NT2/D1 (cell line): Measurements from ENCODE around the gene TUT4.
"Not testable (repeated sequence)": the region's sequence is repeated elsewhere in the genome, so short reads cannot be mapped to it uniquely, and the experiment has no call there.

Experiments
- DNase-seq: peaks from one replicate; pipeline ENCODE4 v3.0.0-alpha.2; 2011; ENCODE audit warnings: low read depth, low spot score
- H3K27me3 ChIP-seq: 2 replicates; pipeline ENCODE4 v1.6.0; 2011; ENCODE audit warnings: mild to moderate bottlenecking; ENCODE audit not compliant: insufficient read length, insufficient read depth
- H3K36me3 ChIP-seq: 2 replicates; pipeline ENCODE4 v1.6.1; 2011; ENCODE audit warnings: mild to moderate bottlenecking, low read length, mixed read lengths; ENCODE audit not compliant: insufficient read depth, insufficient read length
- H3K4me1 ChIP-seq: 2 replicates; pipeline ENCODE4 v1.5.1; 2011; ENCODE audit not compliant: insufficient read depth, insufficient read length
- H3K4me3 ChIP-seq: 2 replicates; pipeline ENCODE4 v1.5.1; 2011; ENCODE audit warnings: low read depth; ENCODE audit not compliant: insufficient read length
- H3K9ac ChIP-seq: 2 replicates; pipeline ENCODE4 v1.6.0; 2011; ENCODE audit warnings: low read depth; ENCODE audit not compliant: insufficient read length
- H3K9me3 ChIP-seq: 2 replicates; pipeline ENCODE4 v1.5.1; 2011; ENCODE audit warnings: mild to moderate bottlenecking, low read length; ENCODE audit not compliant: insufficient read depth
- SUZ12 ChIP-seq: IDR thresholded peaks from 2 replicates; pipeline ENCODE4 v1.6.1; 2011; ENCODE audit not compliant: insufficient read length, insufficient read depth; ENCODE audit errors: extremely low read depth
- YY1 ChIP-seq: IDR thresholded peaks from 2 replicates; pipeline ENCODE4 v1.6.1; 2011; ENCODE audit not compliant: insufficient read length, insufficient read depth
- ZNF274 ChIP-seq: IDR thresholded peaks from 2 replicates; pipeline ENCODE4 v1.6.1; 2011; ENCODE audit warnings: mild to moderate bottlenecking, low read depth, low read length

TUT4 gene

DNA sequence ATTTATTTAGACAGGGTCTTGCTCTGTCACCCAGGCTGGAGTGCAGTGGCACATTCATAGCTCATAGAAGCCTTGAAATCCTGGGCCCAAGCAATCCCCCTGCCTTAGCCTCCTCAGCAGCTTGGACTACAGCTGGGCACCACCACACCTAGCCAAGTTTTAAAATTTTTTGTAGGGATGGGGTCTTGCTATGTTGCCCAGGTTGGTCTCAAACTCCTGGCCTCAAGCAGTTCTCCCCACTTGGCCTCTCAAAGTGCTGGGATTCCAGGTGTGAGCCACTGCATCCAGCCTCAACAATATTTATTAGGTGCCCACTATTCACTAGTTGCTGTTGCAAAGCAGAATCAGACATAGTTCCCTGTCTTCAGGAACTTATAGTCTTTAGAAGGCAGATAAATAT is 35.1 kb upstream of the TUT4 start:
- peaks cover 4% of the 10 kb centered on the region for H3K4me1 ChIP-seq
- no peak overlapping the region for H3K9ac ChIP-seq
- no peaks in the 10 kb centered on the region for H3K27me3 ChIP-seq
- H3K36me3 ChIP-seq = no peaks in the 10 kb centered on the region
- no peak overlapping the region for H3K4me3 ChIP-seq
- DNase-seq = no peak
- H3K9me3 ChIP-seq = no peaks in the 10 kb centered on the region
- TF ChIP-seq YY1 (no peak), ZNF274 (no peak), SUZ12 (no peak)

DNA sequence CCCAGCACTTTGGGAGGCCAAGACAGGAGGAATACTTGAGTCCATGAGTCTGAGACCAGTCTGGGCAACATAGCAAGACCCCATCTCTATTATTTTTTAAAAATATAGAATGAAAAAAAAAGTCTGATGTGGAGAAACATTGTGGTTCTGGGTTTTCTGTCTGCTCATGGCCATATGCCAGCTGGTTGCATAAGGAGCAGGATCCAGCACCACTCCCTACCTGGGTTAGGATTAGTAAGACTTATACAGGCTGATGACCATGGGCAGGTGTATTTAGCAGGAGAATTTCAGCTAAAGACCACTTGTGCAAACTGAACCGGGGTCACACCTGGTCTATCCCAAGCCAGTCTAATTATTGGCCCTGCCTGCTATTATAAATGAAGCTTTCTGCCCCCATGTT is 32.6 kb upstream of the TUT4 start:
- peaks cover 4% of the 10 kb centered on the region for H3K4me1 ChIP-seq
- no peaks in the 10 kb centered on the region for H3K36me3 ChIP-seq
- no peaks in the 10 kb centered on the region for H3K27me3 ChIP-seq
- DNase-seq = no peak
- TF ChIP-seq ZNF274 = no peak
- TF ChIP-seq SUZ12 = no peak
- TF ChIP-seq YY1 = no peak
- no peaks in the 10 kb centered on the region for H3K9me3 ChIP-seq
- no peak overlapping the region for H3K9ac ChIP-seq
- H3K4me3 ChIP-seq = no peak overlapping the region

DNA sequence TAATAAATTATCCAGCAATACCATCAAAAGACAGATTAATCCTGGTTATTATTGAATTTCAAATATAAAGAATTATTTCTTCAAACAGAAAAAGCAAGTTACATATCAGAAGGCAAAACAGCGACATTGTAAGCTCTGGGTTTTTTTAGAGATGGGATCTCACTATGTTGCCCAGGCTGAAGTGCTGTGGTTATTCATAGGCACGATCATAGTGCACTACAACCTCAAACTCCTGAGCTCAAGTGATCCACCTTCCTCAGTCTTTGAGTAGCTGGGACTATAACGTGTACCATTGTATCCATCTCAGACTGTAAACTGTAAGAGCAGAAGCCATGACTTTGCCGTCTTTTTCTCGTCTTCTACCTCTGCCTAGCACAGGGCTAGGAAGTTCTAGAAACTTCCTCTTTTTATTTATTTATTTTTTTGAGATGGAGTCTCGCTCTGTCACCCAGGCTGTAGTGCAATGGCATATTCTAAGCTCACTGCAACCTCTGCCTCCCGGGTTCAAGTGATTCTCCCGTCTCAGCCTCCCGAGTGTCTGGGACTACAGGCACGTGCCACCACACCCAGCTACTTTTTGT is 29.3 kb upstream of the TUT4 start:
- H3K4me1 ChIP-seq = no peaks in the 10 kb centered on the region
- H3K36me3 ChIP-seq = no peaks in the 10 kb centered on the region
- DNase-seq = no peak
- H3K9ac ChIP-seq = no peak overlapping the region
- H3K4me3 ChIP-seq = no peak overlapping the region
- no peaks in the 10 kb centered on the region for H3K9me3 ChIP-seq
- TF ChIP-seq SUZ12 (no peak), ZNF274 (no peak), YY1 (no peak)
- H3K27me3 ChIP-seq = no peaks in the 10 kb centered on the region

DNA sequence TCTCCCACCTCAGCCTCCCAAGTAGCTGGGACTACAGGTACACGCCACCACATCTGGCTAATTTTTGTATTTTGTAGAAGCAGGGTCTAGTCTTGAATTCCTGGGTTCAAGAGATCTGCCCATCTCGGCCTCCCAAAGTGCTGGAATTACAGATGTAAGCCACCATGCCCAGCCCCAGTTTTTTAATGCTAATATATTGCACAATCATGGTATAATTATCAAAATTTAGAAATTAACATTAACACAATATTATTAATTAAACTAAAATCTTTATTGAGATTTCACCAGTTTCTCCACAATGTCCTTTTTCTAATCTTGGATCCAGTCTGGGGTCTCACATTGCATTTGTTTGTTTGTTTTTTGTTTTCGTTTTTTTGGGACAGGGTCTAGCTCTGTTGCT is 27.4 kb upstream of the TUT4 start:
- H3K4me3 ChIP-seq = no peak overlapping the region
- TF ChIP-seq YY1 (no peak), SUZ12 (no peak), ZNF274 (no peak)

GRCh38 chr1:52579415-52579814 is 26.5 kb upstream of the TUT4 start:
- no peaks in the 10 kb centered on the region for H3K27me3 ChIP-seq
- H3K4me1 ChIP-seq = no peaks in the 10 kb centered on the region
- DNase-seq = no peak
- no peak overlapping the region for H3K9ac ChIP-seq
- H3K9me3 ChIP-seq = no peaks in the 10 kb centered on the region
- H3K4me3 ChIP-seq = no peak overlapping the region
- no peaks in the 10 kb centered on the region for H3K36me3 ChIP-seq
- TF ChIP-seq ZNF274 (no peak), YY1 (no peak), SUZ12 (no peak)

More for the DNA sequence above, 27.4 kb upstream of the TUT4 start:
- Histone ChIP-seq H3K27me3 (no peaks in the 10 kb centered on the region), H3K9me3 (no peaks in the 10 kb centered on the region), H3K9ac (no peak overlapping the region), H3K36me3 (no peaks in the 10 kb centered on the region), H3K4me1 (no peaks in the 10 kb centered on the region)
- DNase-seq = no peak

- DNase-seq, H3K27me3 ChIP-seq, H3K9me3 ChIP-seq, H3K4me3 ChIP-seq, H3K9ac ChIP-seq, H3K4me1 ChIP-seq, H3K36me3 ChIP-seq: not testable (repeated sequence)
These were observed 25.2 kb upstream of the TUT4 start for GRCh38 chr1:52578066-52578465.

- Histone ChIP-seq H3K4me1 (no peaks in the 10 kb centered on the region), H3K9ac (no peak overlapping the region), H3K27me3 (no peaks in the 10 kb centered on the region), H3K4me3 (no peak overlapping the region), H3K36me3 (no peaks in the 10 kb centered on the region), H3K9me3 (no peaks in the 10 kb centered on the region)
- no peak for DNase-seq
- TF ChIP-seq YY1 (no peak), SUZ12 (no peak), ZNF274 (no peak)
These were observed 23.2 kb upstream of the TUT4 start for GRCh38 chr1:52576074-52576473.

GRCh38 chr1:52574594-52574993 is 21.7 kb upstream of the TUT4 start:
- Histone ChIP-seq H3K36me3 (no peaks in the 10 kb centered on the region), H3K9me3 (no peaks in the 10 kb centered on the region), H3K27me3 (no peaks in the 10 kb centered on the region), H3K4me1 (no peaks in the 10 kb centered on the region), H3K9ac (no peak overlapping the region), H3K4me3 (no peak overlapping the region)
- TF ChIP-seq SUZ12 (no peak), ZNF274 (no peak), YY1 (no peak)
- DNase-seq = no peak
